ENCODE results near the gene PINK1.
"Not testable (repeated sequence)": the region's sequence is repeated elsewhere in the genome, so short reads cannot be mapped to it uniquely, and the experiment has no call there.

The PINK1 gene

GRCh38 chr1:20633190-20634064 is at the start of gene PINK1:
Gene PINK1, plus strand, starts transcription at chr1:20633458. Its CDS starts 91 bp downstream, at chr1:20633549.
- peak; percentile 89 for DNase-seq

- no peak for DNase-seq
Measured at GRCh38 chr1:20584890-20585289, 48.4 kb upstream of the PINK1 start.

DNA sequence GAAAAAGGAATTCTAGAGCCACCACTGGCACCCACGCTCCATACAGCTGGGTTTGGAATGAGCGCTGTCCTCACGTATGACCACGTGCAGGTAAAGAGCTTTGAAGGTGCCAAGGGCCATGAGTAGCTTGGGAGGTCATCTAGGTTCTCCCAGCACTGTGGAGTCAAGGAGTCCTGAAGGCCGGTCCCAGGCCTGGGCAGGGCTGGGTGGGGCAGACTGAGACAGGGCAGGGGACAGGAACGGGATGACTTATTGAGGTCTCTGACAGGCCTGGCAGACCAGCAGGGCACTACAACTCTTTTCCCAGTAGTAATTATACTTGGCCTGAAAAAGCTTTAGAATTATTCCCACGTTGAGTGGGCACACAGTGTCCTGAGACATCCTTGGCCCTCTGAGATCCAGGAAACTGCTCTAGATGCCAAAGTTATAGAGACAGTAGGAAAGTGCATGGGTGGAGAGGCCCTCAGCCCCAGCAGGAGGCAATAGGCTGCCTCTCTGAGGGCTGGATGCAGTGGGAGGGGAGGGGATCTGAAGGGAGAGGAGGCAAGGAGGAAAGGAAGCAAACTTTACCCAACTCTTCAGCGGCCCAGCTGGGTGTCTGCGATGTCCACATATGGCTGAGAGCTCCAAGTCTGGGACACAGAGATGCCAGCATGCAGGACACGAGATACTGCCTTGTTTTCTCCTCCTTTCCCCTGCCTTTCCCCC is 46.2 kb upstream of the PINK1 start:
- no peak for DNase-seq

- DNase-seq: no peak
Measured at GRCh38 chr1:20587661-20588053, 45.6 kb upstream of the PINK1 start.

DNA sequence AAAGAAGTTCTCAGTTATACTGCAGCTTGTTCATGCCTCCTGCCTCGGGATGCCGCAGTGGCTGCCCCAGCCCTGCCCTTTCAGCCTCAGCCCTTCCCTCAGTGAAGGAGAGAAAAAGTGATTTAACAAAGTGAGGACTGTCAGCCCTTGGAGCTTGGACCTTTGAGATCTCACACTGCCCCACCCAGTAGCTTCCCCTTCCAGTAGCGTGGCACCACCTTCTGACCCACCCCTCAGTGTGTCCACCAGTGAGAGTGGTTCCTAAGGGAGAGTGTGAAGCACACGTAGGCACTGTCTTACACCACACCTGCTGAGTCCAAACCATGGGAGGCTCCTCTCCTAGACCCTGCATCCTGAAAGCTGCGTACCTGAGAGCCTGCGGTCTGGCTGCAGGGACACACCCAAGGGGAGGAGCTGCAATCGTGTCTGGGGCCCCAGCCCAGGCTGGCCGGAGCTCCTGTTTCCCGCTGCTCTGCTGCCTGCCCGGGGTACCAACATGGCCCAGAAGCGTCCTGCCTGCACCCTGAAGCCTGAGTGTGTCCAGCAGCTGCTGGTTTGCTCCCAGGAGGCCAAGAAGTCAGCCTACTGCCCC is 44.5 kb upstream of the PINK1 start, which contains the start of gene CDA:
TSS of gene CDA (plus strand) at position 464 of the 592 bp plus-strand sequence. CDS start at position 497, 33 bp downstream.
- no peak for DNase-seq

DNA sequence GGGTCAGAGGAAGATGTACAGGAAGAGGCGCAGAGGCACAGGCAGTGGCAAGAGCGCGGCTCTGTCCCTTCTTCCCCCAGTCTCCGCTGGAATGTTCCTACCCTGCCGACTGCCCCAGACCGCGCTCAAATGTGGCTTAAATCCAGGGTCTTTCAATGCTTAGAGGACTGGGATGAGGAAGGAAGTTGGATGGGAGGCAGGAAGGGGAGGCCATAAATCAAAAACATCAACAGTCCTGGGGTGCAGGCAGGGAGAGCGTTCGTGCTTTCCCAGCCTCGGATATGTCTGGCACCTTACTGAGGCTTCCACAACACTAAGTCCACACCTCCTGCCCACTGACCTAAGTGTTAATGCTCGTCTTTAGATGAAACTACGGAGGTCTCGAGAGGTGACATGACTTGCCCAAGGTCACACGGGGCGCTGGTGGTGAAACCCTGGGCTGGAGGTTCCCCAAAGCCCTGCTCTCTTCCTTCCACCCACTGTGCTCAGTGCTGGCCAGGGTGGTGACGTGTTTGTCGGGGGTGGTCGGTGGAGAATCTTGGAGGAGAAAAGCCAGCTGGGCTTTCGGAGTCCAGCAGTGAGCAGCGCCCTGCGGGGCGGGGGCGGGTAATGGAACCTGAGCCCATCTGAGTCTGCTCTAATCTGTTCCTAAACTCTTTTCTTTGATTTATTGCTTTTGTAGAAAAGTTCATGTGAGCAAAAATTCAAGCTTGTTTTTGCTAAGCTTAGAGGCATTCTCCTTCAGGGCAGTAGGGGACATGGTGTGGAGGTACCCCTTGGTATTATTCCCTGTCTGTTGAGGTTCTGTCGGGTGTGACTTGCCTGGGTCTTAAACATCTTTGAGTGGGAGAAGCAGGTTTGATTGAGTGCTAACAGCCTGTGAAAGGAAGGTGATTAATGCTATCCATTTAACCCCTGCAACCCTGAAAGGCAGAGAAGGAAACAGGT is 43.7 kb upstream of the PINK1 start:
- no peak for DNase-seq

DNA sequence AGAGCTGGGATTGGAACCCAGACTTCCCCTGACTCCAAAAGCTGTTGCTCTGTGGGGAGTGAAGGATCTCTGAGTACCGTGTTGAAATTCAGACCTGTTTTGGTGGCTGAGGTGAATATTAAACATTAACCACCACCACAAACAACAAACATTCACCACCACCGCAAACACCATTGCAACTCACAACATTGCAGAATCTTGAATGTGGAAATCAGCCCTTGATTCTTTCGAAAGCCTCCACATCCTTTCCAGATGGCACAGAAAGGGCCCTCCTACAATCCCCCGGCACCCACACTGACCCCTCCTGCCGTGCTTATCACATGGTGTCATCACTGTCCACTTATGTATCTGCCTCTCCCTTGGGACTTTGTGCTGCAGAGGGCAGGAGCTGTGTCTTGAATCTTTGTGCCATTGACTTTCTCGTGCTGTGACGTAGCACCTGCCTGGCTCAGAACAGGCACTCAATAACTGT is 42.9 kb upstream of the PINK1 start:
- DNase-seq: no peak

DNA sequence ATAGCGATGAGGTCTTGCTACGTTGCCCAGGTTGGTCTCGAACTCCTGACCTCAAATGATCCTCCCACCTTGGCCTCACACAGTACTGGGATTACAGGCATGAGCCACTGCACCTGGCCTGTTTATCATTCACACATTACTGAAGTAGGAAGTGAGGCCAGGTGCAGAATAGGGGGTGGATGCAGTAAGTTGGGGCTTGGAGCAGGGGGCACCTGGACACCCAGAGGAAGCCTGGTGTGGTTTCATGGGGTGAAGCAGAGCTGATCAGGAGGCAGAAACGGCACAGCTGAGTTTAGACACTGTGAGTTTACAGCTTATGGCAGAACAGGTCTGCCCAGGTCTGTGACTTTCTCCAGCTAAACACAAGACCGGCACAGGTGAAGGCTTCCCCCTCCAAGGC is 39.5 kb upstream of the PINK1 start:
- no peak for DNase-seq

DNA sequence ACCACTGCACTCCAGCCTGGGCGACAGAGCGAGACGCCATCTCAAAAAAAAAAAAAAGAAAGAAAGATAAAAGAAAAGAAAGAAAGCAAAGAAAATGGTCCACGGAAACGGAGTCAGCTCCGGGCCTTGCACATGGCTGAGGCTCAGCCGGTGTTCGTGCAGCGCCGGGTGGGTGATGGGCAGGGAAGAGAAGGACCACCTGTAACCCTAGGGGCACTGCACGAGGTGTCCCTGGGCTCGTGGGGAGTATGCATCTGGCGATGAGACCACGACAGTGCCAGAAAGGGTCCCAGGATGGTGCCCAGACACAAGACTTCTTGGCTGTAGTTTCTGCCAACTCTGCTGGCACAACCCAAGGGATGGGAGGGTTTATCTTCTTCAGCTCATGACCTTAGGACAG is 38.5 kb upstream of the PINK1 start:
- no peak for DNase-seq

- no peak for DNase-seq
Measured at GRCh38 chr1:20596106-20596505, 37.2 kb upstream of the PINK1 start.

- DNase-seq: no peak
Measured at GRCh38 chr1:20597650-20598049, 35.6 kb upstream of the PINK1 start.

DNA sequence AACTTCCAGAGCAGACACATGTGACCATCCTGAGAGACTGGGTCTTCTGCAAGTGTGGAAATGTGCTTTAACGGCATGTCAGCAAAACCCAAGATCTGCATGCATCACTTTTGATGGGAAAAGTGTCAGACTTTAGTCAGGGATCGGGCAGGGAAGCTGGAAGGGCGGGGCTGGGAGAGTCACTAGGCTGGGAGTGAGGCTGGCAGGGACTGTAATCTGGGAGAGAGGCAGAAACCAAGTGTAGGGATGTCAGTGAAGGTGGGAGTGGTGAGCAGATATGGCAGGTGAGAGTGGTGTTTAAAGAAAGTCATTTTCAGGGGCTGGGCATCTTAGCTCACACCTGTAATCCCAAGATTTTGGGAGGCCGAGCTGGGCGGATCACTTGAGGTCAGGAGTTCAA is 33.1 kb upstream of the PINK1 start:
- DNase-seq: no peak

DNA sequence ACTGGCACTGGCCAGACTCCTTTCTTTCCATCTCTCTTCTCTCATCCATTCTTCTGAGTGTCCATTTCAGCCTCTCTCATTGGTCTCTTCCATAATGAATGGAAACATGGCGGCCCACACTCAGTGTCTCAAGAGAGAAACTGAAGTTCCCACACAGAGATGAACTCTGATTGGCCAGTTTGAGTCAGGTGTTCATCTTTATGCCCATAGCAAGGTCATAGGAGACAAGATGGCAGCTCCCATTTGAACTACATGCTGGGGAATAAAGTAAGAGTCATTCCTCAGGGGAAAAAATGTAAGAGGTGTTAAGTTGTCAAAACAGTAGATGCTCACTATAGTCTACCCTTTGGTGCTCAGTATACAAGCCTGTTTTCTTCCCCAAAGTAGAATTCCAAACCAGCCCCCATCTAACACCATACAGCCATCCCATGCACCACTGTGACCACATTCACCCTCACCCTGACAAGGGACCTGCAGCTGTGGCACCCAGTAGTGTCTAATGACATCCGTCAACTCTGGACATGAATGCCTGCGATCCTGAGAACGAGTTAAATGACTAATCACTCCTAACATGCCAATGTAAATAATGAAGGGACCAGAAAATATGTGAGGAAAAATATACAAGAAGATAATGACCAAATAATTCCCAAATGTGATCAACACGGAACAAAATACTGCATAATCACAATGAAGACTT is 32.0 kb upstream of the PINK1 start:
- no peak for DNase-seq

- DNase-seq: no peak
Measured at GRCh38 chr1:20602851-20603450, 30.3 kb upstream of the PINK1 start.

DNA sequence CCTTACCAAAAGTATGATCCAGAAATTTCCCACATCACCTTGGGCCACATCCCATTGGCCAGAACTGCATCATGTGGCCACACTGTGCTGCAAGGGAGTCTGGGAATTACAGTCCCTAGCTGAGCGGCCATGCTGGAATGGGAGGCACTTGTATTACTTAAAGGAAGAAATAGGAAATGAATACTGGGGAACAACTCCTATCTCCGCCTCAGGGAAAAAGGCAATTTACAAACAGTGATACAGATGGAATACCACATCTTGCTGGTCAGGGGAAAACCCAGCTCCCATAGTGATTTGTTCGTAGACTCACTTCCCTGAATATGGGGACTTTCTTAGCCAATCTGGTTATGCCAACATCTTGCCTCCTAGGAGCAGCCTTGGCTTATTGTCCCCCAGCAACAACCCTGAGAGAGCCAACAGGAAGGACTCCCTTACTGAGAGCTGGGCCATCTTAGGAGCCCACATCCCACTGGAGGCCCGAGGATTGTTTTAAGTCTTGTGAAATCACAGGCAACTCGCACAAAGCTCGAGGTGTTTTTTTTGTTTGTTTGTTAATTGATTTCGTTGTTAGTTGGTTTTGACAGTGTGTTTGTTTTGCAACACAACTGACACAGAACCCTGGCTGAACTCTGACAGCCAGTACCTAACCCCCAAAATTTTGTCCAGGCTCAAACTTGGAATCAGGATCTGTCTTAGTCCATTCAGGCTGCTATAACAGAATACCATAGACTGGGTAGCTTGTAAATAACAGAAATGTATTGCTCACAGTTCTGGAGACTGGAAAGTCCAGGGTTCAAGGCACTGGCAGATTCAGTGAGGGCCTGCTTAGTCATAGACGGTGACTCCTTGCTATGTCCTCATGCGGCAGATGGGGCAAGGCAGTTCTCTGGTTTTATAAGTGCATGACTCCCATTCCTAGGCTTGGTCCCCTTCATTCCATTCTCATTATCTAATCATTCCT is 29.5 kb upstream of the PINK1 start:
- no peak for DNase-seq

- no peak for DNase-seq
Measured at GRCh38 chr1:20604678-20605077, 28.6 kb upstream of the PINK1 start.

DNA sequence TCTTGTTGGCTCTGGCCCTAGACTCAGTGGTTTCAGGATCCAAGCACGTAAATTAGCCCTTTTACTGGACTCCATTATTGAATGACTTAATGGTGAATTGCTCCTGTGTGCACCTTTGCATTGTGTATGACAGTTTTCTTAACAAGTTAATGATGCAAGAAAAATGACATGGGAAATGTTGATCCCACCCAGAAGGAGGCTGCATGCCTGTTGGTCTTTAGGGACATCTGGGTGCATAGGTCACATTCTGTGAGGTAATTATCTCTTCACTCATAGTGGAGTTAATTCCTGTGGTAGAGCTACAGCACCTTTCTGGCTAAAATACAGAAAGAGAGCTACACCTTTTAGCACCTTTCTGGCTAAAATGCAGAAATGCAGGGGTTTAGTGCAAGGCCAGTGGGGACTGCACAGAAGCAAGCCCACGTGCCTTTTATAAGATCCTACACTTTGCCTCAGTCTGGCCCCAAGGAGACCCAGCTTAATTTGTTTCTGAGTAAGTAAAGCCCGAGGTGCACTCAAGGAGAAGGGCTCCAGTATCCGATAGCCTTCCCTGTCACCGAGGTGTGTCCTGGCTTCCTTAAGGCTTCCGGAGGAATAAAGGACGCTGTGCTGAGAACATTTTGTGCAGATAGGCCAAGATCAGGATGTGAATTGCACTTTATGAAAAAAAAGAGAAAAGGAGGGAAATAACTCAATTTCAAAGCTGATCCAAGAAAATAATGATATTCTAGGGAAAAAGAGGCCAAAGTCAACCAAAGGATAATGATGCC is 26.3 kb upstream of the PINK1 start:
- not testable (repeated sequence) for DNase-seq

GRCh38 chr1:20609541-20609940 is 23.7 kb upstream of the PINK1 start:
- no peak for DNase-seq

GRCh38 chr1:20610970-20611369 is 22.3 kb upstream of the PINK1 start:
- no peak for DNase-seq
